ENCODE data around the gene MMP25. TPM values are rescaled to one million over a fixed set of nuclear protein-coding genes. Genes with fewer than 3 reads are reported as not detected.

Gene MMP25
- total and polyA plus RNA-seq, 9 of the 15 experiments (the other 6 are each of a cell fraction or from before 2014, with no cell fraction given) = 0.03 to 0.04 TPM; not detected in 7

- POLR2A ChIA-PET = interaction anchor here (1.1 to 1.3 kb wide), 2 partner anchors 63 to 64 kb away, joined by 3 to 5 read pairs; no protein-coding TSS in a partner anchor
- Histone ChIP-seq H3K4me2 (ENCODE audit: insufficient read depth, low read length) (no peak within 1 kb of the TSS), H3K9me3 (replicated peaks; ENCODE audit: control insufficient read depth, insufficient read depth, low read depth, low read length) (no peaks in the 10 kb centered on the region), H2AFZ (ENCODE audit: low read depth, low read length) (peak within 1 kb of the TSS; percentile 67; the same call in 1 of the 2 replicates), H3K4me3 (no peak within 1 kb of the TSS), H3K9me1 (ENCODE audit: control insufficient read depth, insufficient read depth, low read length) (no peaks in the 10 kb centered on the region), H3K4me1 (replicated peaks in 1 of 2; ENCODE audit: control insufficient read depth in 2 of 2, insufficient read depth in 2 of 2, low read length in 2 of 2) (peaks cover 8 to 35% of the 10 kb centered on the region in 2 experiments; a peak in 4 of 5 replicates), H3K27me3 (ENCODE audit: control insufficient read depth in 2 of 2, insufficient read depth in 2 of 2, low read length in 2 of 2) (no peaks in the 10 kb centered on the region), H3K79me2 (ENCODE audit: control insufficient read depth, insufficient read depth, low read length) (no peaks in the 10 kb centered on the region), H3K9ac (ENCODE audit: insufficient read depth in 1 of 2, low read depth in 2 of 2, low read length in 2 of 2) (peak within 1 kb of the TSS in 1 of 2 experiments; percentile 24; a peak in 2 of 4 replicates), H3K27ac (ENCODE audit: extremely low read depth, low read depth, low read length) (no peak within 1 kb of the TSS), H4K20me1 (replicated peaks; ENCODE audit: control insufficient read depth, insufficient read depth, low read length) (no peaks in the 10 kb centered on the region), H3K36me3 (ENCODE audit: control insufficient read depth, insufficient read depth, low read length) (no peaks in the 10 kb centered on the region)
- CTCF ChIA-PET (ENCODE audit: low intra/inter-chr PET ratio) = no interaction called here
- no peak for FAIRE-seq
- 0 out of 3 replicates have a peak, but pooled peaks have one; percentile 11 for ATAC-seq
- DNase-seq (ENCODE audit: extremely low read depth in 1 of 4, low spot score in 3 of 4) = peak in 1 of 4 experiments; percentile 25
- intact Hi-C loops (cut with micrococcal nuclease) (no loop called here), in situ Hi-C loops (cut with MboI) (no loop called here)
- 53% methylated on average over 13 of the region's 13 CpGs for WGBS (ENCODE audit: insufficient coverage, low coverage, missing lambda C conversion rate)
- no TSS peak for BruUV-seq (replicated peaks)
- 0 out of 2 replicates have a peak, but pooled peaks have one; percentile 26 for TF ChIP-seq L3MBTL2 (IDR thresholded peaks at IDR 0.05)
- no peak for TF ChIP-seq HMGXB4 (CRISPR knock-in tag; IDR thresholded peaks at IDR 0.05)
- TF ChIP-seq ATF3 (IDR thresholded peaks at IDR 0.05) = peak; percentile 74
- TF ChIP-seq ATF3 (CRISPR knock-in tag; conservative IDR thresholded peaks at IDR 0.05) = no peak
- TF ChIP-seq POLR2AphosphoS2 (IDR thresholded peaks at IDR 0.05; ENCODE audit: low read length) = no peak
- TF ChIP-seq PHF21A (IDR thresholded peaks at IDR 0.05; ENCODE audit: borderline replicate concordance, low read depth) = no peak
- no peak for TF ChIP-seq ZBTB2 (IDR thresholded peaks at IDR 0.05)
- TF ChIP-seq ATF7 (IDR thresholded peaks at IDR 0.05) = peak; percentile 82; the same call in 1 of the 2 replicates
- TF ChIP-seq POLR2H (tag; IDR thresholded peaks at IDR 0.05; ENCODE audit: low read depth) = no peak
- no peak for TF ChIP-seq GATAD2A (IDR thresholded peaks at IDR 0.05)
- peak; percentile 16; the same call in 1 of the 2 replicates for TF ChIP-seq VEZF1 (CRISPR knock-in tag; IDR thresholded peaks at IDR 0.05)
- TF ChIP-seq TEAD4 (IDR thresholded peaks at IDR 0.05; ENCODE audit: low read length) = no peak
- no peak for TF ChIP-seq TEAD4 (CRISPR knock-in tag; IDR thresholded peaks at IDR 0.05; ENCODE audit: borderline replicate concordance)
- peak; percentile 47 for TF ChIP-seq ZNF263 (CRISPR knock-in tag; IDR thresholded peaks at IDR 0.05; ENCODE audit: borderline replicate concordance)
- peak; percentile 26; the same call in 1 of the 2 replicates for TF ChIP-seq TFAP4 (CRISPR knock-in tag; IDR thresholded peaks at IDR 0.05; ENCODE audit: borderline replicate concordance)
Measured at GRCh38 chr16:3065069-3065741, 18.8 kb downstream of the MMP25 start, which contains the start of gene IL32. Gene IL32 (plus strand): TSS chr16:3065640. CDS start chr16:3065812, 172 bp downstream.

All from K562 (cell line).